Measurements from ENCODE around the gene ZBTB20.

The ZBTB20 gene

GRCh38 chr3:114424337-114424736, 722.8 kb downstream of the ZBTB20 start:
- no peaks in the 10 kb centered on the region for H3K27me3 ChIP-seq (ENCODE audit: control insufficient read depth, insufficient read depth, low read length, poor library complexity, severe bottlenecking)
- H3K4me3 ChIP-seq (ENCODE audit: insufficient read depth, low read depth, low read length), result no peak overlapping the region
- H3K36me3 ChIP-seq (ENCODE audit: control insufficient read depth, insufficient read depth, low read length), result no peaks in the 10 kb centered on the region
- H3K27ac ChIP-seq (ENCODE audit: insufficient read depth, low read depth, low read length, poor library complexity, severe bottlenecking), result no peak overlapping the region
- 80 to 82% methylated on average over 8 of the region's 8 CpGs for WGBS, 2 experiments
- H3K9me3 ChIP-seq (ENCODE audit: control insufficient read depth, low read length), result no peaks in the 10 kb centered on the region
- no peaks in the 10 kb centered on the region for H3K4me1 ChIP-seq (ENCODE audit: control insufficient read depth, insufficient read depth, low read length)

DNA sequence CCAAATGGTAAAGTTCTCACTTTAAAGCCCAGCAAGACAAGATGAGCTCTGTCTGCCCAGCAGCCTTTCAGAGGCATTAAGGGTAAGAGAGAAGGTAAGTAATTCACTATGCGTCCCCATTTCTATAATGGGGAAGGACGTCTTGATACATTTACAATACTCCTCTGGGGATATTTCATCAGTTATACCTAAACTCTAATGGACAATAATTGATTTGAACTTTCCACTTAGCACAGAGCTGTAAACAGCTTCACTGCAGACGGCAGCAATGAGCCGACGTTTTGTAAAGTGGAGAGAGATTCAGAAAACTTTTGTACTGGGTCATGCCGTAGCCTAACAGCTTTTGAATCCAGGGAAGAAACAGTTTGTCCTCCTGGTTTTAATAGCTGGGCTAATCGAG, 725.9 kb downstream of the ZBTB20 start:
- whole genome bisulfite sequencing, 2 experiments, result 91 to 93% methylated on average over 5 to 7 of the region's 7 CpGs
- H3K27me3 ChIP-seq (ENCODE audit: control insufficient read depth, insufficient read depth, low read length, poor library complexity, severe bottlenecking), result no peaks in the 10 kb centered on the region
- no peaks in the 10 kb centered on the region for H3K36me3 ChIP-seq (ENCODE audit: control insufficient read depth, insufficient read depth, low read length)
- H3K9me3 ChIP-seq (ENCODE audit: control insufficient read depth, low read length), result no peaks in the 10 kb centered on the region
- H3K4me3 ChIP-seq (ENCODE audit: insufficient read depth, low read depth, low read length), result no peak overlapping the region
- no peaks in the 10 kb centered on the region for H3K4me1 ChIP-seq (ENCODE audit: control insufficient read depth, insufficient read depth, low read length)
- no peak overlapping the region for H3K27ac ChIP-seq (ENCODE audit: insufficient read depth, low read depth, low read length, poor library complexity, severe bottlenecking)

- H3K4me1 ChIP-seq (ENCODE audit: control insufficient read depth, insufficient read depth, low read length), result no peaks in the 10 kb centered on the region
- H3K27ac ChIP-seq (ENCODE audit: insufficient read depth, low read depth, low read length, poor library complexity, severe bottlenecking), result no peak overlapping the region
- no peaks in the 10 kb centered on the region for H3K9me3 ChIP-seq (ENCODE audit: control insufficient read depth, low read length)
- 69 to 70% methylated on average over 3 of the region's 3 CpGs for WGBS, 2 experiments
- H3K4me3 ChIP-seq (ENCODE audit: insufficient read depth, low read depth, low read length), result no peak overlapping the region
- no peaks in the 10 kb centered on the region for H3K27me3 ChIP-seq (ENCODE audit: control insufficient read depth, insufficient read depth, low read length, poor library complexity, severe bottlenecking)
- no peaks in the 10 kb centered on the region for H3K36me3 ChIP-seq (ENCODE audit: control insufficient read depth, insufficient read depth, low read length)
These were observed 727.0 kb downstream of the ZBTB20 start for GRCh38 chr3:114420072-114420471.

DNA sequence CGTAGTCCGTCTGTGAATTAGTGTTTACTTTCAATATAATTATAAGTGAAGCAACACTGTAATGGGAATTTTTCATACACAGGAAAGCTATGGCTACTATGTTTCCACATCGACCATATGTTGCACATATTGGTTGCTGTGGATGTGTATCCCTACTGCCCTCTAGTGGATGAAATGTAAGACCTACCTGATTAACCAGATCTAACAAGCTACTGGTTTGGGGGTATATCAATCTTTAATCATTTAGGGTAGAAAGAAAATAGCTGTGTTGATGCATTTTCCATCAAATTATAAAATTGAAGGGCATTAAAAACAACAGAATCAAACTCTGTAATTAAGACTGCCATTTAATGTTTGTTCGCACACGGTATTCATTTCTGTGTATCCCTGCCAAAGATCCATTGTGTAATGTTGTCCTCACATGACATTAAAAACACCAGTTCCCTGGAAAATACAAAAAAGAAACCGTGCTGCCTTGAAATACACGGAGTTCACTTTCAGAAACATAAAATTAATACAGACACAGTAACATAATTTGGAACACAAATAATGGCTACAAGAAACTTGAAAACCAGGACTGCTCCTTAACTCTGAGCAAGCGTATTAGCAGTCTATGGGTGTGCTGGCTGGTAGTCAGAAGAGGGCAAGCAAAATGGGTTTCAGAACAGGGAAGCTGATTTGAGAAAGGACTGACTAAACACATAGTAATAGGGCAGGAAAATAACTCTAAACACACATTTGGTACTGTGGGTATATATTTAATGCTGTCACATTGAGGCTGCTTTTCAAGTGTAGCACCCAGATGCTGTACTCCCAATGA, 728.2 kb downstream of the ZBTB20 start:
- no peaks in the 10 kb centered on the region for H3K4me1 ChIP-seq (ENCODE audit: control insufficient read depth, insufficient read depth, low read length)
- H3K4me3 ChIP-seq (ENCODE audit: insufficient read depth, low read depth, low read length), result no peak overlapping the region
- no peaks in the 10 kb centered on the region for H3K27me3 ChIP-seq (ENCODE audit: control insufficient read depth, insufficient read depth, low read length, poor library complexity, severe bottlenecking)
- no peaks in the 10 kb centered on the region for H3K9me3 ChIP-seq (ENCODE audit: control insufficient read depth, low read length)
- no peaks in the 10 kb centered on the region for H3K36me3 ChIP-seq (ENCODE audit: control insufficient read depth, insufficient read depth, low read length)
- WGBS, 2 experiments, result 43 to 56% methylated on average over 6 to 8 of the region's 8 CpGs
- no peak overlapping the region for H3K27ac ChIP-seq (ENCODE audit: insufficient read depth, low read depth, low read length, poor library complexity, severe bottlenecking)

- Histone ChIP-seq H3K36me3 (ENCODE audit: control insufficient read depth, insufficient read depth, low read length) (no peaks in the 10 kb centered on the region), H3K27me3 (ENCODE audit: control insufficient read depth, insufficient read depth, low read length, poor library complexity, severe bottlenecking) (no peaks in the 10 kb centered on the region), H3K4me3 (ENCODE audit: insufficient read depth, low read depth, low read length) (no peak overlapping the region), H3K4me1 (ENCODE audit: control insufficient read depth, insufficient read depth, low read length) (no peaks in the 10 kb centered on the region), H3K27ac (ENCODE audit: insufficient read depth, low read depth, low read length, poor library complexity, severe bottlenecking) (no peak overlapping the region), H3K9me3 (ENCODE audit: control insufficient read depth, low read length) (no peaks in the 10 kb centered on the region)
These were observed 729.0 kb downstream of the ZBTB20 start for GRCh38 chr3:114418107-114418506.

GRCh38 chr3:114417675-114418074, 729.4 kb downstream of the ZBTB20 start:
- WGBS, 2 experiments, result 89 to 93% methylated on average over 3 of the region's 3 CpGs
- H3K27ac ChIP-seq (ENCODE audit: insufficient read depth, low read depth, low read length, poor library complexity, severe bottlenecking), result no peak overlapping the region
- no peak overlapping the region for H3K4me3 ChIP-seq (ENCODE audit: insufficient read depth, low read depth, low read length)
- H3K27me3 ChIP-seq (ENCODE audit: control insufficient read depth, insufficient read depth, low read length, poor library complexity, severe bottlenecking), result no peaks in the 10 kb centered on the region
- H3K9me3 ChIP-seq (ENCODE audit: control insufficient read depth, low read length), result no peaks in the 10 kb centered on the region
- no peaks in the 10 kb centered on the region for H3K36me3 ChIP-seq (ENCODE audit: control insufficient read depth, insufficient read depth, low read length)
- no peaks in the 10 kb centered on the region for H3K4me1 ChIP-seq (ENCODE audit: control insufficient read depth, insufficient read depth, low read length)

GRCh38 chr3:114417265-114417664, 729.8 kb downstream of the ZBTB20 start:
- no peaks in the 10 kb centered on the region for H3K27me3 ChIP-seq (ENCODE audit: control insufficient read depth, insufficient read depth, low read length, poor library complexity, severe bottlenecking)
- H3K4me3 ChIP-seq (ENCODE audit: insufficient read depth, low read depth, low read length), result no peak overlapping the region
- no peaks in the 10 kb centered on the region for H3K36me3 ChIP-seq (ENCODE audit: control insufficient read depth, insufficient read depth, low read length)
- H3K9me3 ChIP-seq (ENCODE audit: control insufficient read depth, low read length), result no peaks in the 10 kb centered on the region
- 96 to 97% methylated on average over 5 of the region's 5 CpGs for WGBS, 2 experiments
- H3K27ac ChIP-seq (ENCODE audit: insufficient read depth, low read depth, low read length, poor library complexity, severe bottlenecking), result no peak overlapping the region
- H3K4me1 ChIP-seq (ENCODE audit: control insufficient read depth, insufficient read depth, low read length), result no peaks in the 10 kb centered on the region

GRCh38 chr3:114411811-114412803, 735.0 kb downstream of the ZBTB20 start:
- H3K27ac ChIP-seq (ENCODE audit: insufficient read depth, low read depth, low read length, poor library complexity, severe bottlenecking), result no peak overlapping the region
- H3K27me3 ChIP-seq (ENCODE audit: control insufficient read depth, insufficient read depth, low read length, poor library complexity, severe bottlenecking), result no peaks in the 10 kb centered on the region
- no peaks in the 10 kb centered on the region for H3K36me3 ChIP-seq (ENCODE audit: control insufficient read depth, insufficient read depth, low read length)
- no peaks in the 10 kb centered on the region for H3K9me3 ChIP-seq (ENCODE audit: control insufficient read depth, low read length)
- H3K4me1 ChIP-seq (ENCODE audit: control insufficient read depth, insufficient read depth, low read length), result peaks cover 10% of the 10 kb centered on the region
- 88% methylated on average over 9 of the region's 9 CpGs for WGBS, 2 experiments
- no peak overlapping the region for H3K4me3 ChIP-seq (ENCODE audit: insufficient read depth, low read depth, low read length)

DNA sequence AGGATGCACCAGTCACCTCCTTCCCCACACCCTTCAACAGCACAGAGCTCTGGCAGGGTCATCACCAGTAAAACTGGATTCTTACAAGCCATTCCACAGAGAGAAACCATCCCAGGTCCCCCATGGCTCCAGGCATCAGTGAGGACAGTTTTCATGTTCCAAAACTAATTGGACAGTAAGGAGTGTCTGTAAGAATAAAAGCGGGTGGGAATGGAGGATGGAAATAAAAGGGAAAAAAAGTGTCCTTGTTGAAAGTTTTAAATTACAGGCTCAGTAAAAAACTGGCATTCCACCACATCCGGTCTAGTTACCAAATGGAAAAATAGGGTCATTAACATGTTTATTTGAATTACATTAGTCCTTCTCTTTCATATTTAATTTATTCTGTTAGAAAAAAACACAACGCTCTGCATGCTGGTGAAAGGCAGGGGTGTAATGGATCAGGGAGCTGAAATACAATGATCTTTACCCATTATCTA, 735.9 kb downstream of the ZBTB20 start:
- 88 to 100% methylated on average over 2 to 3 of the region's 3 CpGs for WGBS, 2 experiments
- Histone ChIP-seq H3K9me3 (ENCODE audit: control insufficient read depth, low read length) (no peaks in the 10 kb centered on the region), H3K4me3 (ENCODE audit: insufficient read depth, low read depth, low read length) (no peak overlapping the region), H3K27me3 (ENCODE audit: control insufficient read depth, insufficient read depth, low read length, poor library complexity, severe bottlenecking) (no peaks in the 10 kb centered on the region), H3K4me1 (ENCODE audit: control insufficient read depth, insufficient read depth, low read length) (peaks cover 10% of the 10 kb centered on the region), H3K27ac (ENCODE audit: insufficient read depth, low read depth, low read length, poor library complexity, severe bottlenecking) (no peak overlapping the region), H3K36me3 (ENCODE audit: control insufficient read depth, insufficient read depth, low read length) (no peaks in the 10 kb centered on the region)
